IgD-negative memory B cell (primary cell): Measurements from ENCODE around the gene CHRM5. TPM values are rescaled to one million over a fixed set of nuclear protein-coding genes. Genes with fewer than 3 reads are reported as not detected.
"Not testable (repeated sequence)": the region's sequence is repeated elsewhere in the genome, so short reads cannot be mapped to it uniquely, and the experiment has no call there.

Experiments
- H3K27ac Mint-ChIP-seq, 3 donors: one replicate each; pipeline ENCODE4 v1.8.0; 2020 to 2022; ENCODE audit warnings: mild to moderate bottlenecking in 3 of 3, mixed read lengths in 3 of 3, moderate library complexity in 1 of 3
- H3K27me3 Mint-ChIP-seq: one replicate; pipeline ENCODE4 v1.8.0; 2021; ENCODE audit warnings: mixed read lengths
- H3K36me3 Mint-ChIP-seq: one replicate; pipeline ENCODE4 v1.8.0; 2020; ENCODE audit warnings: mild to moderate bottlenecking, mixed read lengths
- H3K4me1 Mint-ChIP-seq, 3 donors: one replicate each; pipeline ENCODE4 v1.8.0; 2020 to 2022; ENCODE audit warnings: mixed read lengths in 3 of 3, mild to moderate bottlenecking in 1 of 3
- H3K4me3 Mint-ChIP-seq, 4 donors: one replicate each; pipeline ENCODE4 v1.8.0; 2020 to 2022; ENCODE audit warnings: mild to moderate bottlenecking in 4 of 4, mixed read lengths in 4 of 4, moderate library complexity in 3 of 4
- H3K9me3 Mint-ChIP-seq, 3 donors: one replicate each; pipeline ENCODE4 v1.8.0; 2020 to 2021; ENCODE audit warnings: mixed read lengths in 3 of 3, mild to moderate bottlenecking in 1 of 3
- polyA plus RNA-seq: library from polyadenylated mRNA; unstranded; fragments of 300-500 nt; fragmentation: Illumina TruSeq; gene quantifications from one replicate; pipeline ENCODE4 v1.2.3, GENCODE V29; 2021

CHRM5 gene
- polyA plus RNA-seq, 1 donor from 2014 or later, result not detected

GRCh38 chr15:34012461-34013028 lies 44.2 kb downstream of the CHRM5 start:
- Mint-ChIP-seq H3K9me3 (no peaks in the 10 kb centered on the region), H3K36me3 (peaks cover 7% of the 10 kb centered on the region), H3K27ac (no peak overlapping the region), H3K27me3 (no peaks in the 10 kb centered on the region), H3K4me1 (peaks cover 0 to 2% (median 0%) of the 10 kb centered on the region in 3 donors), H3K4me3 (no peak overlapping the region)

GRCh38 chr15:34013746-34014145 lies 45.4 kb downstream of the CHRM5 start:
- no peaks in the 10 kb centered on the region for H3K9me3 Mint-ChIP-seq
- no peak overlapping the region for H3K4me3 Mint-ChIP-seq
- no peaks in the 10 kb centered on the region for H3K27me3 Mint-ChIP-seq
- peaks cover 0 to 2% (median 0%) of the 10 kb centered on the region in 3 donors for H3K4me1 Mint-ChIP-seq
- peaks cover 10% of the 10 kb centered on the region for H3K36me3 Mint-ChIP-seq
- H3K27ac Mint-ChIP-seq, result peak overlapping the region in 1 of 3 donors; percentile 57

- H3K27ac Mint-ChIP-seq, result no peak overlapping the region
- H3K9me3 Mint-ChIP-seq, result no peaks in the 10 kb centered on the region
These were observed 46.3 kb downstream of the CHRM5 start for GRCh38 chr15:34014556-34014955.

GRCh38 chr15:34018021-34018645 lies 49.8 kb downstream of the CHRM5 start:
- no peaks in the 10 kb centered on the region for H3K27me3 Mint-ChIP-seq
- peaks cover 0 to 2% (median 0%) of the 10 kb centered on the region in 3 donors for H3K4me1 Mint-ChIP-seq
- no peaks in the 10 kb centered on the region for H3K9me3 Mint-ChIP-seq
- H3K36me3 Mint-ChIP-seq, result peaks cover 12% of the 10 kb centered on the region
- H3K27ac Mint-ChIP-seq, result no peak overlapping the region
- peak overlapping the region in 1 of 4 donors; percentile 31 for H3K4me3 Mint-ChIP-seq

More at GRCh38 chr15:34014556-34014955, 46.3 kb downstream of the CHRM5 start:
- Mint-ChIP-seq H3K27me3 (no peaks in the 10 kb centered on the region), H3K36me3 (peaks cover 10% of the 10 kb centered on the region), H3K4me3 (no peak overlapping the region), H3K4me1 (peaks cover 0 to 2% (median 0%) of the 10 kb centered on the region in 3 donors)

GRCh38 chr15:34018738-34019137 lies 50.4 kb downstream of the CHRM5 start:
- H3K4me3 Mint-ChIP-seq, result peak overlapping the region in 1 of 4 donors; percentile 31
- H3K27ac Mint-ChIP-seq, H3K27me3 Mint-ChIP-seq, H3K9me3 Mint-ChIP-seq, H3K4me1 Mint-ChIP-seq: not testable (repeated sequence)
- peaks cover 12% of the 10 kb centered on the region for H3K36me3 Mint-ChIP-seq

- H3K4me3 Mint-ChIP-seq, result no peak overlapping the region
These were observed 51.2 kb downstream of the CHRM5 start for GRCh38 chr15:34019369-34019990.

GRCh38 chr15:34023907-34024306 lies 55.6 kb downstream of the CHRM5 start:
- no peaks in the 10 kb centered on the region for H3K27me3 Mint-ChIP-seq
- H3K36me3 Mint-ChIP-seq, result peaks cover 7% of the 10 kb centered on the region
- H3K4me1 Mint-ChIP-seq, result peaks cover 0 to 2% (median 0%) of the 10 kb centered on the region in 3 donors
- no peak overlapping the region for H3K27ac Mint-ChIP-seq
- peaks cover 0 to 5% (median 0%) of the 10 kb centered on the region in 3 donors for H3K9me3 Mint-ChIP-seq
- no peak overlapping the region for H3K4me3 Mint-ChIP-seq

More at GRCh38 chr15:34019369-34019990, 51.2 kb downstream of the CHRM5 start:
- Mint-ChIP-seq H3K36me3 (peaks cover 12% of the 10 kb centered on the region), H3K27ac (peak overlapping the region in 1 of 3 donors; percentile 27), H3K4me1 (peaks cover 0 to 2% (median 0%) of the 10 kb centered on the region in 3 donors), H3K27me3 (no peaks in the 10 kb centered on the region), H3K9me3 (no peaks in the 10 kb centered on the region)

- H3K27me3 Mint-ChIP-seq, result no peaks in the 10 kb centered on the region
- H3K36me3 Mint-ChIP-seq, result peaks cover 7% of the 10 kb centered on the region
- no peak overlapping the region for H3K4me3 Mint-ChIP-seq
- no peak overlapping the region for H3K27ac Mint-ChIP-seq
- peaks cover 0 to 2% (median 0%) of the 10 kb centered on the region in 3 donors for H3K4me1 Mint-ChIP-seq
- H3K9me3 Mint-ChIP-seq, result peaks cover 0 to 5% (median 0%) of the 10 kb centered on the region in 3 donors
These were observed 57.0 kb downstream of the CHRM5 start for GRCh38 chr15:34025252-34025651.

- Mint-ChIP-seq H3K4me1 (peaks cover 0 to under 1% (median 0%) of the 10 kb centered on the region in 3 donors), H3K4me3 (no peak overlapping the region), H3K9me3 (peaks cover 0 to 5% (median 0%) of the 10 kb centered on the region in 3 donors), H3K36me3 (peaks cover 4% of the 10 kb centered on the region), H3K27ac (no peak overlapping the region), H3K27me3 (no peaks in the 10 kb centered on the region)
These were observed 59.3 kb downstream of the CHRM5 start for GRCh38 chr15:34027606-34028005.

- Mint-ChIP-seq H3K4me1 (peaks cover 0 to 3% (median 0%) of the 10 kb centered on the region in 3 donors), H3K36me3 (peaks cover 4% of the 10 kb centered on the region)
These were observed 63.9 kb downstream of the CHRM5 start for GRCh38 chr15:34031987-34032760.

GRCh38 chr15:34038023-34038870 lies 70.0 kb downstream of the CHRM5 start:
- H3K9me3 Mint-ChIP-seq, result no peaks in the 10 kb centered on the region
- no peaks in the 10 kb centered on the region for H3K27me3 Mint-ChIP-seq
- peak overlapping the region; percentile 94 to 97 (median 95) for H3K4me3 Mint-ChIP-seq
- H3K27ac Mint-ChIP-seq, result peak overlapping the region; percentile 70 to 92 (median 80)
- peaks cover 12 to 20% (median 12%) of the 10 kb centered on the region in 3 donors for H3K4me1 Mint-ChIP-seq
- H3K36me3 Mint-ChIP-seq, result no peaks in the 10 kb centered on the region

More at GRCh38 chr15:34031987-34032760, 63.9 kb downstream of the CHRM5 start:
- Mint-ChIP-seq H3K27ac (no peak overlapping the region), H3K4me3 (no peak overlapping the region), H3K9me3 (peaks cover 0 to 5% (median 0%) of the 10 kb centered on the region in 3 donors), H3K27me3 (no peaks in the 10 kb centered on the region)

- Mint-ChIP-seq H3K4me3 (peak within 1 kb of the TSS; percentile 94 to 98 (median 95)), H3K9me3 (no peaks in the 10 kb centered on the region), H3K36me3 (no peaks in the 10 kb centered on the region), H3K27me3 (no peaks in the 10 kb centered on the region), H3K4me1 (peaks cover 12 to 22% (median 12%) of the 10 kb centered on the region in 3 donors), H3K27ac (peak within 1 kb of the TSS; percentile 70 to 92 (median 80))
These were observed 70.8 kb downstream of the CHRM5 start, which contains the start of gene AVEN for GRCh38 chr15:34038871-34039789. AVEN (minus strand) TSS chr15:34039204; CDS start chr15:34039046, 158 bp downstream.

GRCh38 chr15:34039790-34040113 lies 71.5 kb downstream of the CHRM5 start:
- H3K9me3 Mint-ChIP-seq, result no peaks in the 10 kb centered on the region
- H3K27ac Mint-ChIP-seq, result peak overlapping the region; percentile 43 to 90 (median 80)
- H3K4me3 Mint-ChIP-seq, result peak overlapping the region; percentile 86 to 98 (median 93)
- no peaks in the 10 kb centered on the region for H3K36me3 Mint-ChIP-seq
- no peaks in the 10 kb centered on the region for H3K27me3 Mint-ChIP-seq
- H3K4me1 Mint-ChIP-seq, result peaks cover 12 to 20% (median 12%) of the 10 kb centered on the region in 3 donors
